Measurements from ENCODE around the gene DIAPH3. TPM values are rescaled to one million over a fixed set of nuclear protein-coding genes. Genes with fewer than 3 reads are reported as not detected.

Gene DIAPH3
- total RNA-seq, 2 donors from 2014 or later: 23.6 to 25.7 TPM

GRCh38 chr13:59690857-59691500, 472.7 kb downstream of the DIAPH3 start:
- Mint-ChIP-seq H3K9me3 (no peaks in the 10 kb centered on the region), H3K4me3 (no peak overlapping the region), H3K27me3 (ENCODE audit: insufficient read depth) (no peaks in the 10 kb centered on the region), H3K36me3 (ENCODE audit: low read depth) (no peaks in the 10 kb centered on the region), H3K4me1 (peaks cover 53% of the 10 kb centered on the region), H3K27ac (no peak overlapping the region)
- 60 to 91% methylated on average over 1 of the region's 1 CpG for WGBS, 2 experiments (ENCODE audit: insufficient coverage in 1 of 2, insufficient read length in 1 of 2)
- H3K36me3 ChIP-seq (ENCODE audit: control insufficient read depth, insufficient read depth, low read length): peaks cover 13% of the 10 kb centered on the region
- H3K4me3 ChIP-seq (ENCODE audit: low read length): no peak overlapping the region
- no peak for TF ChIP-seq CTCF (conservative IDR thresholded peaks at IDR 0.05)
- DNase-seq: no peak
- peaks cover 14% of the 10 kb centered on the region for H3K4me1 ChIP-seq (ENCODE audit: control insufficient read depth, insufficient read depth, low read length)
- H3K27ac ChIP-seq (ENCODE audit: low read depth, low read length): no peak overlapping the region
- no peak overlapping the region for H3K9ac ChIP-seq (ENCODE audit: extremely low read depth, low read length, poor library complexity, severe bottlenecking)
- H3K9me3 ChIP-seq (ENCODE audit: control insufficient read depth, low read length): no peaks in the 10 kb centered on the region
- no peaks in the 10 kb centered on the region for H3K27me3 ChIP-seq (ENCODE audit: control insufficient read depth, insufficient read depth, low read length, poor library complexity, severe bottlenecking)

- H3K27ac Mint-ChIP-seq: no peak overlapping the region
Measured at GRCh38 chr13:59689057-59689456, 474.7 kb downstream of the DIAPH3 start.

GRCh38 chr13:59686798-59687394, 476.8 kb downstream of the DIAPH3 start:
- H3K27ac Mint-ChIP-seq: no peak overlapping the region

More at GRCh38 chr13:59689057-59689456, 474.7 kb downstream of the DIAPH3 start:
- H3K36me3 Mint-ChIP-seq (ENCODE audit: low read depth): no peaks in the 10 kb centered on the region
- no peaks in the 10 kb centered on the region for H3K9me3 ChIP-seq (ENCODE audit: control insufficient read depth, low read length)
- no peaks in the 10 kb centered on the region for H3K27me3 ChIP-seq (ENCODE audit: control insufficient read depth, insufficient read depth, low read length, poor library complexity, severe bottlenecking)
- TF ChIP-seq CTCF (conservative IDR thresholded peaks at IDR 0.05): peak; percentile 30
- peak; percentile 83 for DNase-seq
- H3K36me3 ChIP-seq (ENCODE audit: control insufficient read depth, insufficient read depth, low read length): no peaks in the 10 kb centered on the region
- H3K4me1 Mint-ChIP-seq: peaks cover 70% of the 10 kb centered on the region
- peak overlapping the region; percentile 36 for H3K4me3 ChIP-seq (ENCODE audit: low read length)
- no peak overlapping the region for H3K4me3 Mint-ChIP-seq
- peaks cover 16% of the 10 kb centered on the region for H3K4me1 ChIP-seq (ENCODE audit: control insufficient read depth, insufficient read depth, low read length)
- H3K27me3 Mint-ChIP-seq (ENCODE audit: insufficient read depth): no peaks in the 10 kb centered on the region
- H3K9ac ChIP-seq (ENCODE audit: extremely low read depth, low read length, poor library complexity, severe bottlenecking): no peak overlapping the region
- 30 to 71% methylated on average over 1 to 3 of the region's 4 CpGs for WGBS, 2 experiments (ENCODE audit: insufficient coverage in 1 of 2, insufficient read length in 1 of 2)
- no peaks in the 10 kb centered on the region for H3K9me3 Mint-ChIP-seq
- no peak overlapping the region for H3K27ac ChIP-seq (ENCODE audit: low read depth, low read length)

More at GRCh38 chr13:59686798-59687394, 476.8 kb downstream of the DIAPH3 start:
- 46 to 50% methylated on average over 1 to 2 of the region's 2 CpGs for WGBS, 2 experiments (ENCODE audit: insufficient coverage in 1 of 2, insufficient read length in 1 of 2)
- Histone ChIP-seq H3K4me1 (ENCODE audit: control insufficient read depth, insufficient read depth, low read length) (peaks cover 16% of the 10 kb centered on the region), H3K9me3 (ENCODE audit: control insufficient read depth, low read length) (peaks cover 5% of the 10 kb centered on the region), H3K36me3 (ENCODE audit: control insufficient read depth, insufficient read depth, low read length) (peaks cover 7% of the 10 kb centered on the region), H3K4me3 (ENCODE audit: low read length) (no peak overlapping the region), H3K9ac (ENCODE audit: extremely low read depth, low read length, poor library complexity, severe bottlenecking) (no peak overlapping the region), H3K27me3 (ENCODE audit: control insufficient read depth, insufficient read depth, low read length, poor library complexity, severe bottlenecking) (no peaks in the 10 kb centered on the region), H3K27ac (ENCODE audit: low read depth, low read length) (peak overlapping the region; percentile 80)
- DNase-seq: no peak
- Mint-ChIP-seq H3K36me3 (ENCODE audit: low read depth) (no peaks in the 10 kb centered on the region), H3K4me3 (no peak overlapping the region), H3K27me3 (ENCODE audit: insufficient read depth) (no peaks in the 10 kb centered on the region), H3K4me1 (peaks cover 70% of the 10 kb centered on the region), H3K9me3 (no peaks in the 10 kb centered on the region)
- no peak for TF ChIP-seq CTCF (conservative IDR thresholded peaks at IDR 0.05)

All from endodermal cell (in vitro differentiated cells).